Parathyroid adenoma (tissue), 2 donors: ENCODE data around the gene HEMGN.

ENCODE experiments used
- H2AFZ ChIP-seq: fragments of 300-600 bp; sonication (generic); one replicate; pipeline ENCODE4 v1.7.0; 2017; ENCODE audit warnings: antibody characterized with exemption, mild to moderate bottlenecking
- H3K27ac ChIP-seq: fragments of 300-600 bp; sonication (generic); one replicate; pipeline ENCODE4 v1.7.0; 2017
- H3K27me3 ChIP-seq: fragments of 300-600 bp; sonication (generic); one replicate; pipeline ENCODE4 v1.7.0; 2017; ENCODE audit warnings: low read length; ENCODE audit not compliant: control insufficient read depth, insufficient read depth
- H3K36me3 ChIP-seq: fragments of 300-600 bp; sonication (generic); one replicate; pipeline ENCODE4 v1.7.0; 2017; ENCODE audit warnings: low read length; ENCODE audit not compliant: control insufficient read depth, insufficient read depth
- H3K4me1 ChIP-seq: fragments of 300-600 bp; sonication (generic); one replicate; pipeline ENCODE4 v1.7.0; 2017; ENCODE audit warnings: control low read depth
- H3K4me2 ChIP-seq: fragments of 300-600 bp; sonication (generic); one replicate; pipeline ENCODE4 v1.7.0; 2017; ENCODE audit warnings: low read length
- H3K4me3 ChIP-seq: fragments of 300-600 bp; sonication (generic); one replicate; pipeline ENCODE4 v1.7.0; 2017; ENCODE audit warnings: low read depth, low read length
- H3K79me2 ChIP-seq: fragments of 300-600 bp; sonication (generic); one replicate; pipeline ENCODE4 v1.7.0; 2017; ENCODE audit warnings: control low read depth
- H3K9ac ChIP-seq: fragments of 300-600 bp; sonication (generic); one replicate; pipeline ENCODE4 v1.7.0; 2017; ENCODE audit warnings: mild to moderate bottlenecking
- H3K9me3 ChIP-seq: fragments of 300-600 bp; sonication (generic); one replicate; pipeline ENCODE4 v1.7.0; 2017; ENCODE audit warnings: low read length; ENCODE audit not compliant: control insufficient read depth
- TF ChIP-seq, protein P1 (sequence below): fragments of 300-600 bp; sonication (generic); IDR thresholded peaks from one replicate; pipeline ENCODE4 v1.7.0; 2017; ENCODE audit warnings: antibody characterized with exemption, mild to moderate bottlenecking
- donor health status: primary hyperparathyroidism.

The HEMGN gene

DNA sequence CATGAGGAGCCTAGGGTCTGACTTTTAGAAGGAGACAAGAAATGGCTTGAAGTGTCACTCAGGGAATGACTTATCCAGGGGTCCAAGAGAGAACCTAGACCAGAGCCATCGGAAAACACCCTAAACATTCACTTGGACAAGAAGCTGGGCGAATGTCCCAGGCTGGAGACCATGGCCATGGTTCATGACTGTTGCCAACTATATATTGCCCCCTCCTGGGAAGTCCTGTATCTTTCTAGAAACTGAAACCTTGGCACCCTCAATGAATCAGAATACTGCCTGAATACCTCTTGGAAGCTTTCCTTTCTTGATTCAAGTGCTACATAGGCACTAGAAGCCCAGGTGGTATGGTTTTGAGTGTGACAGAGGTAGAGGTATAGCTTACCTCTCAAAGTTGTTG lies 45.6 kb downstream of the HEMGN start:
- Histone ChIP-seq H3K4me3 (no peak overlapping the region), H3K4me2 (no peak overlapping the region), H2AFZ (no peak overlapping the region), H3K4me1 (no peaks in the 10 kb centered on the region), H3K27me3 (no peaks in the 10 kb centered on the region), H3K9ac (no peak overlapping the region), H3K9me3 (no peaks in the 10 kb centered on the region), H3K36me3 (no peaks in the 10 kb centered on the region), H3K79me2 (no peaks in the 10 kb centered on the region), H3K27ac (no peak overlapping the region)
- TF ChIP-seq, protein P1, sequence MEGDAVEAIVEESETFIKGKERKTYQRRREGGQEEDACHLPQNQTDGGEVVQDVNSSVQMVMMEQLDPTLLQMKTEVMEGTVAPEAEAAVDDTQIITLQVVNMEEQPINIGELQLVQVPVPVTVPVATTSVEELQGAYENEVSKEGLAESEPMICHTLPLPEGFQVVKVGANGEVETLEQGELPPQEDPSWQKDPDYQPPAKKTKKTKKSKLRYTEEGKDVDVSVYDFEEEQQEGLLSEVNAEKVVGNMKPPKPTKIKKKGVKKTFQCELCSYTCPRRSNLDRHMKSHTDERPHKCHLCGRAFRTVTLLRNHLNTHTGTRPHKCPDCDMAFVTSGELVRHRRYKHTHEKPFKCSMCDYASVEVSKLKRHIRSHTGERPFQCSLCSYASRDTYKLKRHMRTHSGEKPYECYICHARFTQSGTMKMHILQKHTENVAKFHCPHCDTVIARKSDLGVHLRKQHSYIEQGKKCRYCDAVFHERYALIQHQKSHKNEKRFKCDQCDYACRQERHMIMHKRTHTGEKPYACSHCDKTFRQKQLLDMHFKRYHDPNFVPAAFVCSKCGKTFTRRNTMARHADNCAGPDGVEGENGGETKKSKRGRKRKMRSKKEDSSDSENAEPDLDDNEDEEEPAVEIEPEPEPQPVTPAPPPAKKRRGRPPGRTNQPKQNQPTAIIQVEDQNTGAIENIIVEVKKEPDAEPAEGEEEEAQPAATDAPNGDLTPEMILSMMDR, result no peak

DNA sequence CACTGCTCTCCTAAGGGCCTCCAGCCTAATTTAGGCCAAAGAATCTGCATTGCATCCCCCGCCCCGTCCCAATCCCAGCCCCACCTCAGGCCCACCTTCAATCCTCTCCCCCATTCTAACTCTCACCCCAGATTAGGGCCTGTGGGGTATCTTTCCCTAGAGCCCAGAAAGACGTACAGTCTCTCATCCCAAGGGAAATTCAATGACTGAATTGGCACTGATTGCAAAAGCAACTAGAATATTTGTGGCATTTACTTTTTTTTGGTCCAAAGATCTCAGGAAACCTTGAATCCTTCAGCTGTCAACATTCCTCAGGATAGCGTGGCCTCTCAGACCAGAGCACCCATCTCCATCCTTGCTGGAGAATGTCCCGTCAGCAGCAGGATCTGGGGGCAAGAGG lies 46.2 kb downstream of the HEMGN start:
- no peaks in the 10 kb centered on the region for H3K4me1 ChIP-seq
- H3K79me2 ChIP-seq, result no peaks in the 10 kb centered on the region
- H3K27ac ChIP-seq, result no peak overlapping the region
- no peak overlapping the region for H2AFZ ChIP-seq
- H3K4me3 ChIP-seq, result no peak overlapping the region
- no peaks in the 10 kb centered on the region for H3K27me3 ChIP-seq
- no peaks in the 10 kb centered on the region for H3K9me3 ChIP-seq
- H3K4me2 ChIP-seq, result no peak overlapping the region
- TF ChIP-seq, protein P1, result no peak
- H3K9ac ChIP-seq, result no peak overlapping the region
- no peaks in the 10 kb centered on the region for H3K36me3 ChIP-seq

DNA sequence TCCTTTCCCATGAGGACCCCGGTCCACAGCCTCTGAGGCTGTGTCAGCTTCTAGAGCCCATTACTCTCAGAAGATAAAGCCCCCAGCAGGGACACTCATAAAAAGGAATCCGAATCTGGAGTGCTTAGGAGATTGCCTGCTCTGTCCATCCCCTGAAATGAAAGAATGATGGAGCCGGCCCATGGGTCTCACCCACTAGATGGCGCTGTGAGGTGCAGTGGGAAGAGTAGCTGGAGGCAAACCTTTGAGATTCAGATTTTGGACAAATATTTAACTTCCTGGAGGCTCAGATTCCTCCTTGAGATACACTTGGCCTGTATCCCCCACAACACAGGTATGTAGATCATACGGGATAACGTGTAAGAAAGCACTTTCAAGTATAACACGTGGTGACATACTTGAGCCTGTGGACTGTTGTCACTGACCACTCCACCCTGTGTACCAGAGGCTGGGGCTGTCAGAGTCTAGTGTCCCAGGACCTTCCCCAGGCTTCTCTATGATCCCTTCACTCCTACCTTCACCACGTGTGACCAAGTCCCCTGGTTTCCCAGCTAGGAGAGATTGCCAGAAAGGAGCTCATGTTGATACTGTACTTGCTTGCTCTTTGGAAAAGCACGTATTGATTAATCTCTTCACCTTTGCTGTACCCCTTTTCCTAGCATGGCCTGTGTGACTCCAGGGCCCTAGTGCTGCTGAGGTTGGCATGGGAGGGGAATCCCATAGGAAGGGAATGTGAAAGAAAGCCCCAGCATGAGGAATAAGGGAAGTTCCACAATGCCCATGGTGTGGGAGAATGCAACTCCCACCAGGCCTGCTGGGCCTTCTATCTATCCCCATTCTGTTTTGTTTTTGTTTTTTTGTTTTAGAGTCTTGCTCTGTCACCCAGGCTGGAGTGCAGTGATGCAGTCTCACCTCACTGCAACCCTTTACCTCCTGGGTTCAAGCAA lies 47.8 kb downstream of the HEMGN start:
- Histone ChIP-seq H3K36me3 (no peaks in the 10 kb centered on the region), H3K27me3 (no peaks in the 10 kb centered on the region), H3K4me3 (no peak overlapping the region), H3K27ac (no peak overlapping the region), H3K4me1 (no peaks in the 10 kb centered on the region), H2AFZ (no peak overlapping the region), H3K9ac (no peak overlapping the region), H3K4me2 (no peak overlapping the region), H3K9me3 (no peaks in the 10 kb centered on the region), H3K79me2 (no peaks in the 10 kb centered on the region)
- TF ChIP-seq, protein P1, result peak; percentile 16

DNA sequence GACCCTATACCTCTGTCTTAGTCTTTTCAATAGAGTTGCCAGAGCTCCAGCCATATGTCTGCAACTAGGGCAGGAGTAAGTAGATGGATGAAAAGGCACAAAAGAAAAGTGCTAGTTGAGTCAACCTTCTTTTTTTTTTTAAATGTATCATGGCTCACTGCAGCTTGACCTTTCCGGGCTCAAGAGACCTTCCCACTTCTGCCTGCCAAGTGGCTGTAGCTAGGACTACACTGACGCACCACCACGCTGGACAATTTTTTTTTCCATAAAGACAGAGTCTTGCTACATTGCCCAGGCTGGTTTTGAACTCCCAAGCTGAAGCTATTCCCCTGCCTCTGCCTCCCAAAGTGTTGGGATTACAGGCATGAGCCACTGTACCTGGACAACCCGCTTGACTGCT lies 57.6 kb downstream of the HEMGN start:
- Histone ChIP-seq H3K4me1 (no peaks in the 10 kb centered on the region), H3K4me3 (no peak overlapping the region), H3K79me2 (no peaks in the 10 kb centered on the region), H3K9ac (no peak overlapping the region), H3K4me2 (no peak overlapping the region), H3K27ac (no peak overlapping the region), H3K27me3 (no peaks in the 10 kb centered on the region), H2AFZ (no peak overlapping the region), H3K9me3 (no peaks in the 10 kb centered on the region), H3K36me3 (no peaks in the 10 kb centered on the region)
- TF ChIP-seq, protein P1, result no peak
